ENCODE measurements around the gene TNIP2.

DNA sequence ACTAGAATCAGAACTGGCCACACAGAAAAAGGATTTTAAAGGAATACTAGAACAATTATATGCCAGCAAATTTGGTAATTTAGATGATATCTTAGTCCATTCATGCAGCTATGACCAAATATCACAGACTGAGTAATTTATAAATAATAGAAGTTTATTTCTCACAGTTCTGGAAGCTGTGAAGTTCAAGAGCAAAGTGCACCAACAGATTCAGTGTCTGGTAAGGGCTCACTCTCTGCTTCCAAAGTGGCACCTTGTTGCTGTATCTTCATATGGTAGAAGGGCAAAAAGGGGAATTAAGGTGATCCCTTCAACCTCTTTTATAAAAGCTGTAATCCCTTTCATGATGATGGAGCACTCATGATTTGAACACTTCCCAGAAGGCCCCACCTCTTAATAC, 20.3 kb downstream of the TNIP2 start:
- TF ChIP-seq POLR2A (IDR thresholded peaks at IDR 0.05) (no peak), EP300 (IDR thresholded peaks at IDR 0.05) (no peak)
- TF ChIP-seq, protein P1, sequence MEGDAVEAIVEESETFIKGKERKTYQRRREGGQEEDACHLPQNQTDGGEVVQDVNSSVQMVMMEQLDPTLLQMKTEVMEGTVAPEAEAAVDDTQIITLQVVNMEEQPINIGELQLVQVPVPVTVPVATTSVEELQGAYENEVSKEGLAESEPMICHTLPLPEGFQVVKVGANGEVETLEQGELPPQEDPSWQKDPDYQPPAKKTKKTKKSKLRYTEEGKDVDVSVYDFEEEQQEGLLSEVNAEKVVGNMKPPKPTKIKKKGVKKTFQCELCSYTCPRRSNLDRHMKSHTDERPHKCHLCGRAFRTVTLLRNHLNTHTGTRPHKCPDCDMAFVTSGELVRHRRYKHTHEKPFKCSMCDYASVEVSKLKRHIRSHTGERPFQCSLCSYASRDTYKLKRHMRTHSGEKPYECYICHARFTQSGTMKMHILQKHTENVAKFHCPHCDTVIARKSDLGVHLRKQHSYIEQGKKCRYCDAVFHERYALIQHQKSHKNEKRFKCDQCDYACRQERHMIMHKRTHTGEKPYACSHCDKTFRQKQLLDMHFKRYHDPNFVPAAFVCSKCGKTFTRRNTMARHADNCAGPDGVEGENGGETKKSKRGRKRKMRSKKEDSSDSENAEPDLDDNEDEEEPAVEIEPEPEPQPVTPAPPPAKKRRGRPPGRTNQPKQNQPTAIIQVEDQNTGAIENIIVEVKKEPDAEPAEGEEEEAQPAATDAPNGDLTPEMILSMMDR (IDR thresholded peaks at IDR 0.05) = no peak

All from ovary (tissue), 3 donors.